ENCODE measurements around the gene CDKL1.

Gene CDKL1

DNA sequence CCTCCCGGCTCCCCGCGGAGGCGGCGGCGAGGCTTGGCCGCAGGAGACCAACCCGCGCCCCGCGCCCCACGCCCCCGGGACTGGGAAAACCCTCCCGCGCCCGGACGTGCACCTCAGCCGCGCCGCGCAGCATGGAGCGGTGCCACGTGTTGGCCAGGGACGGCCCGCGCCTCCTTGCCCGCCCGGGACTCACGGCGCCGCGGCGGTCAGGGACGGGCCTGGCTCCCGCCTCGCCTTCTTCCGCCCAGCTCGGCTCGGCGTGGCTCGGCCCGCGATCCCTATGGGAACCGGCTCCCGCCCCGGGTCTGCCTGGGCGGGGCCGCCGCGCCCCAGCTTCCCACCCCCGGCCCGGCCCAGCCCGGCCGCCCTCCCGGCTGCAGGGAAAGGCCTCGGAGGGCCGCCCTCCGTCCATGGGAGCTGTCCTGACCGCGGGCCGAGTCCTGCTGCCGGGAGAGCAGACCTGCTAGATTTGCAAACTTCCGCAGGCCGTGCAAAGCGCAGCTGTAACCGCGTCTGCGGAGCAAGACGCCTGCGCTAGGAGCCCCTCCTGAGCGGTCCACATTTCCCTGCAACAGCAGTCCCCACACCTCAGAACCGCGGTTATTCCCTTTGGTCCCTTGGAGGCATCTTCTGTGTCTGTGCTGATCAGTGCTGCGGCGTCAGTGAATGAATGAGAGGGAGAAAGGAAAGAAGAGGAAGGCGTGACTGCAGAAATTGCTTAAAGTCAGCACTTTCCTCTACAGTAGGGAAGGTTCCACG, at the start of gene CDKL1:
CDKL1 (minus strand) TSS at position 251 of the 759 bp plus-strand sequence. CDS start 1,013 bp downstream, outside the sequence.
- peak; percentile 33 for DNase-seq (ENCODE audit: low spot score)

DNA sequence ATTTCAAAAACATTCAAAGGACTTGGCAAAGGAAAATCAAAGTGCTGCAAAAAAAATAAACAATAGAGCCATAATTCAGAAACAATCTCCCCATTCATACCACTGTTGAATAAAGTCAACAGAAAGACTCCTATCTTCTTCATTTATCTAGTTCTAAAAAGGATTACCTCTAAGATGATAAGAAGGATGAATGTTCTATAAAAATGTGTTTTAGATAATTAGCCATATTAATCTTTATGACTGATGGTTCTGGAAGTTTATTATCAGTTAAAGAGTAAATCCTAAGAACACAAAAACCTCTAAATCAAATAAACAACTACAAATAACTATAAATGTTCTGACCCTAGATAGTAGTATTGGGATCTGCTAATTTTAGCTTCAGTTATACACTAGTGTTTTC, 37.8 kb upstream of the CDKL1 start:
- no peak for DNase-seq (ENCODE audit: low spot score)

DNA sequence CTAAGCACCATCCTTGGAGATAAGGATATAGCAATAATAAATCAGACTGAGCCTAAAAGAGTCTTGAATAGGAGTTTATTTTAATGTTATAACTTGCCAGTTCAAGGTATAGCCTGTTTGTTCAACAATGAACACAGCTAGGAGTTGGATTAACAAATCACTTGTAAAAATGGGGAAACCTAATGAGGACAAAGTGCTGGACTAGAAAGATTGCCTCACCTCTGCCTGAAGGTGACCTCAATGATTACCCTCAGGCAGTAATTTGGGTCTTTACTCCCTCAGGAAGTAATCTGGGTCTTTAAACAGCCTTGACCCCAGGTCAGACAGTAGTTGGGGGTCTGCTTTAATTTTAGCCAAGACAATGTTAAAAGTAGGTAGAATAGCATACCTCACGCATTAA, 35.5 kb upstream of the CDKL1 start:
- no peak for DNase-seq (ENCODE audit: low spot score)

DNA sequence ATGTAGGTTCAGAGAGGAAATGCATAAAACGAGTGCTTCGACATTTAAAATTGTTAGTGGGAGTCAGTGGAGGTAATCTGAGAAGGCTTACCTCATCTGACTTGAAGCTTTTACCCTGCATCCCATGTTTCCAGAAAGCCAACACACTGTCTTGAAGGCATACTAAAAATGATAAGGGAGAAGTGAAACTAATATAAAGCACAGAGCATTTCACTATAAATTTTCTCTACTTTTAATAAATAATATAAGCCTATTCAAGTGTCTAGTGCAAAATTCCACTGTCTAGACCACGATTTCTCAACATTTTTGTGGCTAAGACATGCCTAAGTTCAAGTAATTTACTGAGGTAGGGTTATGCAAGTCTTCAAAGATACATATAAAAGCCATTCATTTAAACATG, 29.1 kb upstream of the CDKL1 start:
- no peak for DNase-seq (ENCODE audit: low spot score)

DNA sequence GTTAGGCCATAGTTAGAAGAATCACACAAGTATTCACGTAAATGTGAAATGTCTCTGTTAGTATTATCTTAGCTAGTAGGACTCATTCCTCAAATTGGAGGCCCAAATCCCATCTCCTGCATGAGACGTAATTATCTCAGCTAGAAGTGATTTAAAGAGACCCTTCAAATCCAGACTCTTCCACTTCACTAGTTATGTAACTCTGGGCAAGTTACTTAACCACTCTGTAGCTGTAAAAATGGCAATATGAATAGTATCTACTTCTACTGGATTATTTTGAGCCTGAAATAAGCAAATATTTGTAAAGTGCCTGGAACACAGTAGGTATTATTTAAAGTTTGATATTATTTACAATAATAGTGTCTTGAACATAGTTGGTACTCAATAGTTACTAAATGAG, 28.4 kb upstream of the CDKL1 start:
- no peak for DNase-seq (ENCODE audit: low spot score)

DNA sequence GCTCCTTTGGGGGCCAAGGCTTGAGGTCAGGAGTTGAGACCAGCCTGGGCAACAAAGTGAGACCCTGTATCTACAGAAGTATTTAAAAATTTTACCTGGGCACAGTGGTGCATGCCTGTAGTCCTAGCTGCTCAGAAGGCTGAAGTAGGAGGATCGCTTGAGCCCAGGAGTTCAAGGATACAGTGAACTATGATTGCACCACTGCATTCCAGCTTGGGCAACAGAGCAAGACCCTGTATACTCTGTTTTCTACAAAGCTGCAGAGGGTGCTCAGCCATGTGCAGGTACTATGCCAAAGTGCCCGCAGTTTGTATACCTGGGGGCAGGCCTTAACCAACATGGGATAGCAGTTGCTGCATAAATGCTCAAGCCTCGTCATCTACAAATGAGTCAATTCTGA, 26.8 kb upstream of the CDKL1 start:
- DNase-seq (ENCODE audit: low spot score), result no peak

DNA sequence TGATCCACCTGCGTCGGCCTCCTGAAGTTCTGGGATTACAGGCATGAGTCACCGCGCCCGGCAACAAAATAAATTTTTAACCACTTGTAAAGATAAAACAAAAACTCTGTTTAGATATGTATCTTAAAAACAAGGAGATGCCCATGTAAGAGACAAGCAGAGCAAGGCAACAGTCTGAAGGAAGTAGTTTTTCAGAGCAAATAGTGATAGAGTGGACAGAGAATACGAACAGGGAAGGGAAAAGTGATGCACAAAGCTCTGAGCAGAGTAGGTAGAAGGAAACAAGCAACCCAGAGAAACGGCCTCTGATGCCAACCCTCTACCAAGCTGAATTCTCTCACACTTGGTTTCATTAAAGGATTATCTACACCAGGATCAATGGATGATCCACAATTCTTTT, 24.8 kb upstream of the CDKL1 start:
- DNase-seq (ENCODE audit: low spot score), result no peak

DNA sequence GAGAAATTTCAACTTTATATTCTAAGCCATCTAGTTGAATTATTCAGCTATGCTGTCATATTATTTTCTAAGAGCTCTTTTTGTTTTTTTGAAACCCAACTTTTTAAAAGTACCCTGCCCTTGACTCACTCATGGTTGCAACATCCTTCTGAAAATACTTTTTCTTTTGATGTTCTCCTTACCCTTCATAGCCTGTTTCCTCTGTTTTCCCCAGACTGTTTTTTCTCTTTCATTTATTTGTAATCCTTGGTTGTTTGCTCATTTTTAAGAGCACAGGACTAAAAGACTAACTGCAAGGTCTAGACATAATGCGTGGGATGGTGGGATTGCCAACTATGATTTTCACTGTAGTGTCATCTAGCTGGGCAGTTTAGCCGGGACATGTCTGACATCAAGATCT, 21.2 kb upstream of the CDKL1 start:
- DNase-seq (ENCODE audit: low spot score), result no peak

DNA sequence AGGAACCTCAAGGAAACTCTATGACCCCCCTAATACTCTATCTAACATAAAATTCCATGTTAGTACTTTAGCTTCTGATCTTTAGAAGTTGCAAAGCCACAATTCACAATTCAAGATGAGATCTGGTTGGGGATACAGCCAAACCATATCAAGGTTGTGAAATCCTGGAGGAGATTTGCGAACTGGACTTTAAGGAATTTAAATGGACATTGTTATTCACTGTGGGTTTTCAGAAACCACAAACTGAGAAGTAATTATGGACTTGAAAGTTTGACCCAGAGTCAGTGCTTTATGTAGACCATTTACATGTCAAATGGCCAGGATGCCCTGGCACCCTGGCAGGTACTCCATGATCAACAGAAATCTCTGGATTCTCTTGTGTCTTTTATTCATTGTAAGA, 14.2 kb upstream of the CDKL1 start:
- no peak for DNase-seq (ENCODE audit: low spot score)

DNA sequence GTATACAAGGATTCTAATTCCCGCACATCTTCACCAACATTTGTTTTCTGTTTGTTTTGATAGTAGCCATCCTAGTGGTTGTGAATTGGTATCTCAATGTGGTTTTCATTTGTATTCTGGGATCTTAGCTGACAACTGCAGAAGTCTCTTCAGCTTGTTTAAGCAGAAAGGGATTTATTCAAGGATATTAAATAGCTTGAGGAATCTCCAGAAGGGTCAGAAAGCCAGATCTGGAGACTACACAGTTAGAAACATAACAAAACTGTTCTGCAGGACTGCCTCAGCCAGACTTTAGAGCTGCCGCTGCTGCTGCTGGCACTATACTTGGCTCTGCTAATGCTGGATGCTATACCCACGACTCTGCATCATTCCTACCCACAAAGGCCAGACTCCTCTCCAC, 13.4 kb upstream of the CDKL1 start:
- DNase-seq (ENCODE audit: low spot score), result no peak

DNA sequence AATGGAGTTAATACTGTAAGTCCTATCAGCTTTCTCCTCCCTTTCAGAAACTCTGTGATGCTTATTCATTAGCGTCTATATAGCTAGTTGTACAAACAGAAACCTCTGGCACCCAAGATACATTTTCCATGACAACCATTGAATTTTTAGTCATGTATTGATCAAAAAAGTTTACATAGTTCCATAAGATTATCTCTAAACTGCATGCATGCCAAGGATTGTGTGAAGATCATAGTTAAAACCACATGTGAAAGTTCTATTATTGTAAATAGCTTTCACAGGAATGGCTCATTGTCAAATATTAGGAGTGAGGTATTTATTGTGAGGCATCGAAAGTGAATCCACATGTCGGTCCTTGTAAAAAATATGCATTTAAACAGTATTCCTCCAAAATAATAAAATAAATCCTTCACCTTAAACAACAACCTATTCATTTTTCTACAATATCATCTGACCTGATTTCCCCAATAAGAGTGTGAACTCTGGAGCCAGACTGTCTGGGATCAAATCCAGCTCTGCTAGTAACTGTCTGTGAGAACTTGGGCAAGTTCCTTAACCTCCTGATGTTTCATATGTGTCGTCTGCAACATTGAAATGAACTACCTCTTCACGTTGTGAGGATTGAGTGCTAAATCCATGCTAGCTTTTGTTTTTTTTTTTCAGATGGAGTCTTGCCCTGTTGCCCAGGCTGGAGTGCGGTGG, 10.6 kb upstream of the CDKL1 start:
- DNase-seq (ENCODE audit: low spot score), result no peak

DNA sequence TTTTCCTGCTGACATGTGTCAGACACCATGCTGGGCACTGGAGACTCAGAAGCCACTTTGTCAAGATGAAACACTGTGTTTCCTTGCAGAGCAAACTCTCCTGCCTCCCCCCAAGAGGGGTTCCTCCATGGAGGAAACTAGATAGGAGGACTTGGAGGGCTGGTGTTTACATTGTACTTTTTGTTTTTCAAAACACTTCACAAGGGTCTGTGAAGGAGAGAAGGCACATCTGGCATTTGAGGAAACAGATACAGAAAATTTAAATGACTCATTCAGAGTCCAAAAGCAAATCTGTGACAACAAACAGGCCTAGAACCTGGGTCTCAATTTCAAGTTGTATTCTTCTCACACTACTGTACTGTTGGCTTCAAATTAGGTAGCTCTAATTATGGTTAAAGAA, 6.7 kb upstream of the CDKL1 start:
- DNase-seq (ENCODE audit: low spot score), result no peak

DNA sequence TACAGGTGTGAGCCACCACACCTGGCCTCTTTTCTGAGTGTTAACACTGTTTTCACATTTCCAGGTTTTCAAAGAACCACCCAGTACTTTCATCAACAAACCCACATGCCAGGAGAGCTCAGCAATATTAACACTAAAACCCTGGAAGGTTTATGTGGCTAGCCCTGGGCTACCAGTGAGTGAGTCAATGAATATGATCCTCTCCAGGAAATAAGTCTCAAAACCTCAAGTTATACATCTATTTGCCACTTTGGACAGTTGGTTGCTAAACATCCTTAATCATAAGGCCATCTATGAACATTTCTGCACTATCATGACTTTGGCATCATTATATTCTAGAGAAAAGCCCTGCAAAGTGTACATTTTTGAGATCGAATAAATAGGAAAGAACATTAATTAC, 6.3 kb upstream of the CDKL1 start:
- no peak for DNase-seq (ENCODE audit: low spot score)

DNA sequence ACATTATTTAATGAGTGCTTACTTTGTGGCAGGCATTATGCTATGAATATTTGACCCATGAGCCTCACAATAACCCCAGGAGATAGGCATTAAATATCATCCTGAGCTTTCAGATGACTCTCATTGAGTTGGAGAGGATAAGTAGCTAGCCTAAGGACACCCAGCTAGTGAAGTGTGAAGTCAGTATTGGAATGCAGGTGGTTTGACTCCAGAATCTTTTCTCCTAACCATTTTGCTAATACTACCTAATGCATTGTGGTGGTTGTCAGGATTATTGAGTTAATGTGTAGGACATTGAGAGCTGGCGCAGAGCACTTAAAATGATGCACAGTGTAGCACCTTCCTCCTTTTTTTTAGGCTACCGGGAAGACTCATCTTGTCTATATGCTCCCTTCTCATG, 3.8 kb upstream of the CDKL1 start:
- DNase-seq (ENCODE audit: low spot score), result no peak

DNA sequence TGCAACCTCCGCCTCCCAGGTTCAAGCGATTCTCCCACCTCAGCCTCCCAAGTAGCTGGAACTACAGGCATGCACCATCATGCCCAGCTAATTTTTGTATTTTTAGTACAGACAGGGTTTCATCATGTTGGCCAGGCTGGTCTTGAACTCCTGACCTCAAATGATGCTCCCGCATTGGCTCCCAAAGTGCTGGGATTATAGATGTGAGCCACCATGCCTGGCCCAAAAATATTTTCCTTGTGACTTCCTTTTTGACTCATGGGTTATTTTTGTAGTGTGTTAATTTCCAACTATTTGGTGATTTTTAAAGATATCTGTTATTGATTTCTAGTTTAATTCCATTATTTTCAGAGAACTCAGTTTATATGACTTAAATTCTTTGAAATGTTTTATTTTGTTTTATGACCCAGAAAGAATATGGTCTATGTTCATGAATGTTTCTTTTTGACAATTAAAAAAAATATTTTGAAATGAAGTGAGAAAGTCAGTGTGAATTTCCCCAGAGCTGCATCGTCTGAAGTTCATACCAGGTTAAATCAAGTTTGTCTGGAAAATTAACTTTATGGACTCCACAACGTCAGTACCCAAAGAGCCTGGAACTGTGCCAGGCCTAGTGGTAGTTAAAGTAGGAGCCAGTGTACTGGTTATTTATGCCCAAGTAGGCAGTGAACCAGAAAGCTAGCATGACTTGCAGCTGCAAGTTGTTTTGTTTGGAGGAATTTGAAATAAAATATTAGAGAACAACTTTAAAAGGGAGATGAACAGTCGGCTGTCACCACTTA, 2.8 kb upstream of the CDKL1 start:
- no peak for DNase-seq (ENCODE audit: low spot score)

DNA sequence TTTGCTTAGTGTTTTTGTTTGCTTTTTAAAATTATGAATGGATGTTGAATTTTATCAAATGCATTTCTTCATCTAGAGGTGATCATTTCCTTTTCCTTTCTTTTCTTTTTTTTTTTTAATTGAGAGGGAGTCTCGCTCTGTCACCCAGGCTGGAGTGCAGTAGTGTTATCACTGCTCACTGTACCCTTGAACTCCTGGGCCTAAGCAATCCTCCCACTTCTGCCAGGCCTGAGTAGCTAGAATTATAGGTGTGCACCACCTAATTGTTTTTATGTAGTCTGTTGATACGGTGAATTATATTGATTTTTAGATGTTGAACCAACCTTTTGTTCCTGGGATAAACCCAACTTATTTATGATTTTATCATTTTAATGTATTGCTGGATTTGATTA, 1.5 kb upstream of the CDKL1 start:
- no peak for DNase-seq (ENCODE audit: low spot score)

DNA sequence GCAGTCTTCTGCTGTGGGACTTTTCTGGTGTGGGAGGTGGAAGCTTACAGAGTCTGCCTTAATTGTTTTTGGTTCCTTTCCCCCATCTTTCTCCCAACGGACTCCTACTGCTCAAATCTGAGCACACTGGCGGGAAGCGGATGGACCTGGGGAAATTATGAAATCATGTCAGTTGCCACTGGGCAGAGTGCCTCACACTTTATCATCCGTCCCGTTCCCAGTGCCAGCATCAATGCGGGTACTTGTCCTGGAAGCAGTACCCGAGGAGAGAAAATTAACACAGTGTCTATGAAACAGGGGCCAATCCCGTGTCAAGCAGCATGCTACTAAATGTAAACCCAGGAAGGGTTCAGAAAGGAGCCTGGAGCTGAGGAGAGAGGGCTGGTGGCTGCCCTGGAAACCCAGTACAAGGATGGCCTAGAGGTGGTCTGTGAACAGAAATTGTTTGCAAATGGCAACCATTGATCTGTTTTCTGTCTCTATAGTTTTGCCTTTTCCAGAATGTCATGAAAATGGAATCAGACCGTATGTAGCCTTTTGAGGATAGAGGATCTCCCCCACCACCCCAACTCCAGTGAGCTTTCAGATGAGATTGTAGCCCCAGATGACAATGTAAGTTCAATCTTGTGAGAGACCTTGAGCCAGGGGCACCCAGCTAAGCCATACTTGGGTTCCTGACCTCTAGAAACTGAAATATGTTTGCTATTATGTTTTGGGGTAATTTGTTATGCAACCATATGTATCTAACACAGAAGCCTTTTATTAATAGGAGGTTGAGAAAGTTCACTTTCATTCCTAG, 908 bp upstream of the CDKL1 start:
- DNase-seq (ENCODE audit: low spot score), result peak; percentile 36

DNA sequence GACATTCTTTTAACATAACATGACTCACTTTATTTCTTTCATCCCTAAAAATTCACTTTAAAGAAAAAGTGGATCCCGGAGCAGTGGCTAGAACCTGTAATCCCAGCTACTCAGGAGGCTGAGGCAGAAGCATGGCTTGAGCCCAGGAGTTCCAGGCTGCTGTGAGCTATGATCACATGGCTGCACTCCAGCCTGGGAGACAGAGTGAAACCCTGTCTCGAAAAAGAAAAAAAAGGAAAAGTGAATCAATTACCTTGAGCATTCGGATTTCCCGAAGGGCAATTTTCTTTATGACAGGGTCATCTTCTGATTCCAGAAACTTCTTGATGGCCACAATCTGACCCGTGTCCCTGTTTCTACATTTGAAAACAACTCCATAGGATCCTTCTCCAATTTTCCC, 1.2 kb downstream of the CDKL1 start:
- DNase-seq (ENCODE audit: low spot score), result no peak

DNA sequence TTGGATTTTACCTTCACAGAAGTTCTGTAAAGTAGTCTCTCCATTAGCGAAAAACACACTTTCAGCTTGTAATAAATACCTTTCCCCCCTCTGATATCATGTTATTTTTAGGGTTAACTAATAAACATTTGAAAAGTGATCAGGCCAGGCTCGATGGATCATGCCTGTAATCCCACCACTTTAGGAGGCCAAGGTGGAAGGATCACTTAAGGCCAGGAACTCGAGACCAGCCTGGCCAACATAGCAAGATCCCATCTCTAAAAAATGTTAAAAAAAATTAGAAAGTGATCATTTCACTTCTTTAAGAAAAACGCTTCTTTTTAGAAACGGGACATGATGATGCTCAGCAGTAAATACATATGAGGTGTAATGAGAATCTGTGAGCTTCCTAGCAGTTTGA, 2.0 kb downstream of the CDKL1 start:
- no peak for DNase-seq (ENCODE audit: low spot score)

DNA sequence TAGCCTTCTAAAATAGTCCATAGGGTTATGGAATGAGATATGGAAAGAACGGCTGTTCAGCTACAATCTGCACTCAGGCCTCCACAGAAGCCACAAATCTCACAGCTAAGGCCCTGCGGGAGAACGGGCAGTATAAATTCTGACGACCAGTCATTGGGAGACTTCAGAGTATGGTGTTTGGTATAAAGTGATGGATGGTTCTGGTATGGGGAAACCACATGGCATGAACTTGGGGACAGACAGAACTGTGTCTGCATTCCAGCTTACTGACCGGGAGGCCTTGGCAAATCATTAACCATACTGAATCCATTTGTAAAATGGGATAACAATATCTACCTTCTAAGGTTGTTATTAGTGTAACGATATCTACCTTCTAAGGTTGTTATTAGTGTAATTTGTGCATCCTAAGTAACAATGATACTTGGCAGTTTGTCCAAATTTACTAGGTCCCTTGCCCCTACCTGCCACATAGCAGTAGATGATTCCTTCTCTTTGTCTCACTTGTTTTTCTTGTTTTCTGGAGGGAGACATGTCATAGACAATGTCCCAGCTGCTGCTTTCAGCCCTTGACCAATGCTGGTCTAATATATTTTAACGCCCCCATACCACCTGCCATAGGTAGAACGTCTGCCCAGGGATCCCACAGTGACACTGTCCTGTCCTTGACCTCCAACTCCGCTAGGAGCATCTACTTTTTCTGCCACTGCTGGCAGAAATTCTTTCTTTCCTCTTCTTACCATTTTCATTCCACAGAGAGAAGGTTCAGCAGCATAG, 6.8 kb downstream of the CDKL1 start:
- DNase-seq (ENCODE audit: low spot score), result no peak

DNA sequence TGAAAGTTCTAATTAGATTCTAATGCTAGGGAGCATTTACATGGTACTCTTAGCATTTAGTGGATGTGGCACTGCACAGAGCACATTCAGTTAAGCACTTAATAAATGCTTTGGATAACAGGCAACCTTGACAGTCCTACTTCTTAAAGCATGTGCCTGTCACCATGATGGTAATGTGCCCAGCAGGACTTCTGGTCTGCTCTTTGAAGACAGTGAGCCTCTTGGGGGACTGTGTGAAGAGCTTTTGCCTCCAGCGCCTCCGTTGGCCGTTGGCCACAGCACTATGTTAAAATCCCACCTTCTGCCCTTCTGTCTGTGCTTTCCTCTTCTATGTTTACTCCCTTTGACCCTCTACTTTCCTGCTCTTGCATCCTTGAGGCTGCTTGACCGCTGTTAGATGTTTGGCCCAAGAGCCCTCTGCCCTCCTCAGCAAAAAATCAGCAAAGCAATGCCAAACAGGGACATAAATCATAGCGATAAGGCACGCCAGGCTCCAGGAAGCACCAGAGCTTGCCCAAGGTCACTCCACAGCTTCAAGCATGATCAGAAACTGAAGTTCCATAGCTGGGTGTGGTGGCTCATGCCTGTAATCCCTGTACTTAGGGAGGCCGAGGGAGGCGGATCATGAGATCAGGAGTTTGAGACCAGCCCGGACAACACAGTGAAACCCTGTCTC, 8.3 kb downstream of the CDKL1 start:
- no peak for DNase-seq (ENCODE audit: low spot score)

All from HuH-7.5 (cell line).